H1 (cell line): ENCODE data around the gene MSTO1. TPM values are rescaled to one million over a fixed set of nuclear protein-coding genes. Genes with fewer than 3 reads are reported as not detected.

Source experiments
- CTCF ChIA-PET: fragments of 300-600 bp; sonication (Branson Sonifier 250); formaldehyde crosslinking; loops from one replicate; lab custom pipeline; 2021; ENCODE audit not compliant: partially characterized antibody; lab: Charles Lee
- POLR2A ChIA-PET: fragments of 300-600 bp; sonication (Branson Sonifier 250); formaldehyde crosslinking; loops from one replicate; lab custom pipeline; 2021; ENCODE audit warnings: inconsistent platforms; ENCODE audit not compliant: partially characterized antibody; lab: Charles Lee
- DNase-seq, 2 experiments: peaks; one replicate each; pipeline versions ENCODE4 v3.0.0 to v3.0.0-alpha.2; 2010 to 2022; ENCODE audit warnings: low spot score in 2 of 2, low read depth in 1 of 2, mixed read lengths in 1 of 2
- FAIRE-seq: peaks from 2 replicates; lab custom pipeline; 2011; peaks lifted over from hg19 to GRCh38; lab: Jason Lieb, UNC
- H2AFZ ChIP-seq: 2 replicates; pipeline ENCODE4 v1.8.1; 2012; ENCODE audit warnings: low read length, inconsistent platforms
- H2AK5ac ChIP-seq: 2 replicates; pipeline ENCODE4 v1.6.1; 2013; ENCODE audit warnings: low read depth, low read length
- H2BK120ac ChIP-seq: replicated peaks from 2 replicates; pipeline ENCODE3; 2013; ENCODE audit warnings: low read depth, low read length, inconsistent platforms
- H2BK12ac ChIP-seq: 2 replicates; pipeline ENCODE4 v1.6.1; 2013; ENCODE audit warnings: low read depth, low read length
- H2BK15ac ChIP-seq: 2 replicates; pipeline ENCODE4 v1.6.1; 2013; ENCODE audit warnings: low read length
- H2BK20ac ChIP-seq: 2 replicates; pipeline ENCODE4 v1.6.1; 2013; ENCODE audit warnings: low read length
- H2BK5ac ChIP-seq: 2 replicates; pipeline ENCODE4 v1.6.1; 2013; ENCODE audit warnings: low read depth, low read length
- H3K14ac ChIP-seq: 2 replicates; pipeline ENCODE4 v1.6.1; 2013; ENCODE audit warnings: inconsistent platforms; ENCODE audit not compliant: insufficient read length
- H3K18ac ChIP-seq: 2 replicates; pipeline ENCODE4 v1.6.1; 2013; ENCODE audit warnings: low read length; ENCODE audit errors: extremely low read depth
- H3K23ac ChIP-seq: 2 replicates; pipeline ENCODE4 v1.6.1; 2013; ENCODE audit warnings: inconsistent platforms; ENCODE audit not compliant: insufficient read length
- H3K23me2 ChIP-seq: 2 replicates; pipeline ENCODE4 v1.6.1; 2013; ENCODE audit warnings: low read depth, low read length
- H3K27ac ChIP-seq: 2 replicates; pipeline ENCODE4 v1.6.1; 2011; ENCODE audit warnings: low read depth, low read length, inconsistent platforms
- H3K27me3 ChIP-seq, 4 experiments: replicated peaks in 1 of 4; 1 replicate in 1 of 4; 2 replicates in 3 of 4; pipeline versions ENCODE4 v1.6.1 to v1.8.1; 2011 to 2013; ENCODE audit warnings: low read length in 3 of 4, mild to moderate bottlenecking in 3 of 4, inconsistent platforms in 2 of 4, mixed read lengths in 2 of 4, moderate library complexity in 1 of 4; ENCODE audit not compliant: control insufficient read depth in 3 of 4, insufficient read depth in 3 of 4; ENCODE audit errors: extremely low read depth in 1 of 4
- H3K36me3 ChIP-seq, 4 experiments: 2 replicates each; pipeline versions ENCODE4 v1.6.1 to v1.8.1; 2011 to 2013; ENCODE audit warnings: mild to moderate bottlenecking in 4 of 4, low read length in 3 of 4, moderate library complexity in 2 of 4, control low read depth in 1 of 4, inconsistent platforms in 1 of 4; ENCODE audit not compliant: insufficient read depth in 4 of 4, control insufficient read depth in 2 of 4
- H3K4ac ChIP-seq: replicated peaks from 2 replicates; pipeline ENCODE3; 2013; ENCODE audit warnings: low read length, low read depth, mixed read lengths, inconsistent platforms; ENCODE audit not compliant: insufficient read length
- H3K4me1 ChIP-seq, 4 experiments: replicated peaks in 1 of 4; 1 replicate in 1 of 4; 2 replicates in 3 of 4; pipeline versions ENCODE4 v1.6.1 to v1.8.1; 2011 to 2013; ENCODE audit warnings: low read length in 3 of 4, inconsistent platforms in 2 of 4, mixed read lengths in 1 of 4; ENCODE audit not compliant: insufficient read depth in 4 of 4, control insufficient read depth in 3 of 4
- H3K4me2 ChIP-seq, 2 experiments: 2 replicates each; pipeline versions ENCODE4 v1.6.1 to v1.8.1; 2011 to 2013; ENCODE audit warnings: low read depth in 2 of 2, low read length in 2 of 2, control low read depth in 1 of 2, inconsistent platforms in 1 of 2, mild to moderate bottlenecking in 1 of 2; ENCODE audit not compliant: insufficient read depth in 1 of 2
- H3K4me3 ChIP-seq, 4 experiments: fragments of 200-600, 300-600 bp in 1 of 4; sonication (generic), shearing (Covaris generic), sonication (Bioruptor Twin) in 1 of 4; 2 replicates each; pipeline versions ENCODE4 v1.5.1 to v1.8.1; 2011 to 2016; ENCODE audit warnings: low read length in 4 of 4, low read depth in 3 of 4, control low read depth in 2 of 4, inconsistent platforms in 2 of 4, mild to moderate bottlenecking in 2 of 4, mixed read lengths in 1 of 4, moderate library complexity in 1 of 4; ENCODE audit not compliant: insufficient read depth in 2 of 4; ENCODE audit errors: extremely low read depth in 1 of 4
- H3K56ac ChIP-seq: replicated peaks from 2 replicates; pipeline ENCODE3; 2013; ENCODE audit warnings: low read depth, mild to moderate bottlenecking, mixed read lengths, low read length, inconsistent platforms; ENCODE audit not compliant: insufficient read length
- H3K79me1 ChIP-seq: 2 replicates; pipeline ENCODE4 v1.6.1; 2013; ENCODE audit warnings: low read depth, low read length, control low read depth
- H3K79me2 ChIP-seq, 2 experiments: 2 replicates each; pipeline versions ENCODE4 v1.6.1 to v1.8.1; 2012 to 2013; ENCODE audit warnings: low read length in 2 of 2, mild to moderate bottlenecking in 2 of 2, inconsistent platforms in 1 of 2; ENCODE audit not compliant: insufficient read depth in 2 of 2, control insufficient read depth in 1 of 2
- H3K9ac ChIP-seq, 4 experiments: replicated peaks in 1 of 4; 1 replicate in 1 of 4; 2 replicates in 3 of 4; pipeline versions ENCODE4 v1.6.1 to v1.8.1; 2011 to 2013; ENCODE audit warnings: low read depth in 3 of 4, low read length in 3 of 4, control low read depth in 2 of 4, mild to moderate bottlenecking in 2 of 4, moderate library complexity in 2 of 4, inconsistent platforms in 1 of 4; ENCODE audit errors: extremely low read depth in 1 of 4
- H3K9me3 ChIP-seq, 2 experiments: 2 replicates each; pipeline versions ENCODE4 v1.6.1 to v1.8.1; 2012 to 2013; ENCODE audit warnings: mild to moderate bottlenecking in 2 of 2, moderate library complexity in 2 of 2, control low read depth in 1 of 2, inconsistent platforms in 1 of 2, low read depth in 1 of 2, low read length in 1 of 2, mixed read lengths in 1 of 2; ENCODE audit not compliant: insufficient read depth in 2 of 2
- H4K20me1 ChIP-seq, 2 experiments: replicated peaks in 1 of 2; 2 replicates each; pipeline versions ENCODE3 to v1.8.1; 2011 to 2013; ENCODE audit warnings: inconsistent platforms in 2 of 2, low read length in 2 of 2, mild to moderate bottlenecking in 1 of 2; ENCODE audit not compliant: insufficient read depth in 2 of 2, control insufficient read depth in 1 of 2
- H4K5ac ChIP-seq: 2 replicates; pipeline ENCODE4 v1.6.1; 2013; ENCODE audit warnings: low read length, low read depth, mixed read lengths, inconsistent platforms; ENCODE audit not compliant: insufficient read length
- H4K8ac ChIP-seq: 2 replicates; pipeline ENCODE4 v1.8.0; 2013; ENCODE audit warnings: mild to moderate bottlenecking, moderate library complexity, low read length, inconsistent platforms; ENCODE audit not compliant: insufficient read depth; ENCODE audit errors: extremely low read depth
- H4K91ac ChIP-seq: replicated peaks from 2 replicates; pipeline ENCODE3; 2013; ENCODE audit warnings: low read length, mixed read lengths, inconsistent platforms; ENCODE audit not compliant: insufficient read length
- BACH1 ChIP-seq: IDR thresholded peaks from 2 replicates; pipeline ENCODE4 v1.6.1; 2012; ENCODE audit warnings: low read length, improper control_type of control experiment
- BCL11A ChIP-seq, 2 experiments: IDR thresholded peaks; one replicate each; pipeline ENCODE4 v1.6.1; 2011; ENCODE audit warnings: low read depth in 2 of 2, low read length in 2 of 2, mild to moderate bottlenecking in 2 of 2
- GTF2F1 ChIP-seq: IDR thresholded peaks from 2 replicates; pipeline ENCODE4 v1.6.1; 2012; ENCODE audit warnings: low read depth, low read length, improper control_type of control experiment, borderline replicate concordance
- POLR2AphosphoS5 ChIP-seq: IDR thresholded peaks from 2 replicates; pipeline ENCODE4 v1.6.1; 2011; ENCODE audit warnings: low read depth, low read length
- TBP ChIP-seq: IDR thresholded peaks from 2 replicates; pipeline ENCODE4 v1.6.1; 2011; ENCODE audit warnings: low read depth, low read length, improper control_type of control experiment
- WGBS, 2 experiments: shearing (Covaris generic) in 1 of 2; methylation state at CpG; one replicate each; pipeline versions ENCODE4 v1.1.6 to v1.1.7; 2013 to 2015; ENCODE audit warnings: low lambda C conversion rate in 2 of 2, mixed read lengths in 2 of 2, inconsistent platforms in 1 of 2, low coverage in 1 of 2, missing lambda C conversion rate in 1 of 2; ENCODE audit not compliant: insufficient replicate concordance in 2 of 2, insufficient coverage in 1 of 2, insufficient read length in 1 of 2; ENCODE audit errors: extremely low coverage in 1 of 2, missing lambda C conversion rate in 1 of 2; 5-methylcytosine and 5-hydroxymethylcytosine counted together
- polyA plus RNA-seq, 7 experiments: library from polyadenylated mRNA; depleted of rRNA in 3 of 7; stranded (reverse) in 5 of 7; unstranded in 2 of 7; fragments of >200 nt in 5 of 7; fragments of 200-250 nt in 2 of 7; gene quantifications; 1 replicate in 5 of 7; 2 replicates in 1 of 7; 4 replicates in 1 of 7; pipeline versions ENCODE4 v1.2.1 to v1.2.3, GENCODE V29; 2011 to 2013; ENCODE audit warnings: missing spikeins in 2 of 7, mixed read lengths in 2 of 7
- total RNA-seq: library from RNA; stranded (reverse); fragmentation: NEBNext Ultra II Directional; extraction: Animal tissue kit (Norgen Biotek cat#: 25700); gene quantifications from 2 replicates; pipeline ENCODE4 v1.2.1, GENCODE V29; 2021
- TF ChIP-seq, protein P1 (sequence below), 3 experiments: IDR thresholded peaks; 1 replicate in 2 of 3; 2 replicates in 1 of 3; pipeline versions ENCODE4 v1.5.1 to v1.6.1; 2011; ENCODE audit warnings: low read length in 3 of 3, mild to moderate bottlenecking in 3 of 3, inconsistent platforms in 2 of 3, low read depth in 1 of 3, moderate library complexity in 1 of 3; ENCODE audit not compliant: insufficient read depth in 1 of 3; ENCODE audit errors: control extremely low read depth in 1 of 3

Gene MSTO1
- total and polyA plus RNA-seq, 2 of the 8 experiments (the other 6 are each of a cell fraction or from before 2014, with no cell fraction given): 40.5 to 51.0 TPM

DNA sequence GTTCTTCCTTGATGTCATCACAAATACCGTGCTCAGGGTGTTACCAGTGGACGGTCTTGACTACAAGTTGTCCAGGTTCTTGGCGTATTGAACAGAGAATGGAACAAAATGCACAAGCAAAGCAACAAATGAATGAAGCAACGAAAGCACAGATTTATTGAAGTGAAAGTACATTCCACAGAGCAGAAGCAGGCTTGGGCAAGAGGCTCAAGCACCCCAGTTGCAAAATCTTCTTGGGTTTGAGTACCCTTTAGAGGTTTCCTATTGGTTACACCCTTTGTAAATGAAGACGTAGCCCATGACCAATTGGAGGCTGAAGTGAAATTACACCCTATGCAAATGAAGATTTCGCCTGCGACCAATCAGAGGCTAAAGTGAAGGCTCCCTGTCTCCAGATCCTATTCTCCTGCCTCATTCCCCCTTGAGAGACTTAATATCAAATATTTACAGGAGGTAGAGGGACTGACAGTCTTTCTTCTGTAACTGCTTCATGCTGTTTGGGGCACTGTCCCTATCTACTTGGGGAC is 40.3 kb downstream of the MSTO1 start:
- Histone ChIP-seq H3K79me1 (no peaks in the 10 kb centered on the region), H2AFZ (no peak overlapping the region), H4K20me1 (no peaks in the 10 kb centered on the region), H3K23me2 (no peaks in the 10 kb centered on the region), H2BK5ac (no peak overlapping the region), H3K4ac (no peak overlapping the region), H3K56ac (no peak overlapping the region), H2BK15ac (no peak overlapping the region), H2BK12ac (no peak overlapping the region), H4K5ac (no peak overlapping the region), H3K23ac (no peak overlapping the region), H3K14ac (no peak overlapping the region), H4K8ac (no peak overlapping the region), H3K79me2 (no peaks in the 10 kb centered on the region), H3K4me1 (no peaks in the 10 kb centered on the region), H3K27me3 (no peaks in the 10 kb centered on the region; a peak in 1 of 7 replicates), H2BK120ac (no peak overlapping the region), H3K4me2 (no peak overlapping the region), H2AK5ac (no peak overlapping the region), H3K36me3 (no peaks in the 10 kb centered on the region), H3K4me3 (no peak overlapping the region), H4K91ac (no peak overlapping the region), H2BK20ac (no peak overlapping the region), H3K9me3 (0 out of 4 replicates have a peak, but pooled peaks cover 0 to 5% of the 10 kb centered on the region in 2 experiments), H3K27ac (no peak overlapping the region), H3K9ac (no peak overlapping the region), H3K18ac (no peak overlapping the region)
- CTCF ChIA-PET: interaction anchor here (1.3 kb wide), 1 partner anchor 399 kb away, joined by 3 read pairs; no protein-coding TSS in a partner anchor
- no peak for DNase-seq
- POLR2A ChIA-PET: no interaction called here
- no peak for TF ChIP-seq BCL11A (IDR thresholded peaks at IDR 0.05; ENCODE audit: low read depth in 2 of 2, low read length in 2 of 2)
- no peak for TF ChIP-seq GTF2F1
- TF ChIP-seq, protein P1, sequence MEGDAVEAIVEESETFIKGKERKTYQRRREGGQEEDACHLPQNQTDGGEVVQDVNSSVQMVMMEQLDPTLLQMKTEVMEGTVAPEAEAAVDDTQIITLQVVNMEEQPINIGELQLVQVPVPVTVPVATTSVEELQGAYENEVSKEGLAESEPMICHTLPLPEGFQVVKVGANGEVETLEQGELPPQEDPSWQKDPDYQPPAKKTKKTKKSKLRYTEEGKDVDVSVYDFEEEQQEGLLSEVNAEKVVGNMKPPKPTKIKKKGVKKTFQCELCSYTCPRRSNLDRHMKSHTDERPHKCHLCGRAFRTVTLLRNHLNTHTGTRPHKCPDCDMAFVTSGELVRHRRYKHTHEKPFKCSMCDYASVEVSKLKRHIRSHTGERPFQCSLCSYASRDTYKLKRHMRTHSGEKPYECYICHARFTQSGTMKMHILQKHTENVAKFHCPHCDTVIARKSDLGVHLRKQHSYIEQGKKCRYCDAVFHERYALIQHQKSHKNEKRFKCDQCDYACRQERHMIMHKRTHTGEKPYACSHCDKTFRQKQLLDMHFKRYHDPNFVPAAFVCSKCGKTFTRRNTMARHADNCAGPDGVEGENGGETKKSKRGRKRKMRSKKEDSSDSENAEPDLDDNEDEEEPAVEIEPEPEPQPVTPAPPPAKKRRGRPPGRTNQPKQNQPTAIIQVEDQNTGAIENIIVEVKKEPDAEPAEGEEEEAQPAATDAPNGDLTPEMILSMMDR (IDR thresholded peaks at IDR 0.05; ENCODE audit: control extremely low read depth in 1 of 3, insufficient read depth in 1 of 3, low read depth in 1 of 3, low read length in 3 of 3): no peak
- no peak for TF ChIP-seq BACH1
- TF ChIP-seq POLR2AphosphoS5: no peak
- TF ChIP-seq TBP: no peak
- no peak for FAIRE-seq
- WGBS, 2 experiments: 88% methylated on average over 7 of the region's 7 CpGs; no CpG with 5 or more reads in 1 of the 2 experiments
